Activated T-helper 17 cell treated with anti-CD3 and anti-CD28 coated beads, Interleukin-2, amount 50 U/mL, for 72 hours (primary cell): ENCODE results near the gene PIERCE2. TPM values are rescaled to one million over a fixed set of nuclear protein-coding genes. Genes with fewer than 3 reads are reported as not detected.
"Not testable (repeated sequence)": the region's sequence is repeated elsewhere in the genome, so short reads cannot be mapped to it uniquely, and the experiment has no call there.

Experiments used
- ATAC-seq: fragments of 150-1000 bp; cut with Tn5 transposase; replicated peaks from 2 replicates; pipeline ENCODE4 v1.10.0; 2021; ENCODE audit warnings: mild to moderate bottlenecking, moderate library complexity
- H3K27ac Mint-ChIP-seq: one replicate; pipeline ENCODE4 v1.8.0; 2022; ENCODE audit warnings: mixed read lengths
- H3K27me3 Mint-ChIP-seq: one replicate; pipeline ENCODE4 v1.8.0; 2022; ENCODE audit warnings: mixed read lengths
- H3K36me3 Mint-ChIP-seq: one replicate; pipeline ENCODE4 v1.8.0; 2022; ENCODE audit warnings: low read depth, mild to moderate bottlenecking, mixed read lengths
- H3K4me1 Mint-ChIP-seq: one replicate; pipeline ENCODE4 v1.8.0; 2022; ENCODE audit warnings: mixed read lengths
- H3K4me3 Mint-ChIP-seq: one replicate; pipeline ENCODE4 v1.8.0; 2022; ENCODE audit warnings: mild to moderate bottlenecking, mixed read lengths
- H3K9me3 Mint-ChIP-seq: one replicate; pipeline ENCODE4 v1.8.0; 2022; ENCODE audit warnings: mixed read lengths
- total RNA-seq, 2 donors: library from RNA; stranded (reverse); gene quantifications; one replicate each; pipeline ENCODE4 v1.2.3, GENCODE V29; 2022

Gene PIERCE2
- not detected for total RNA-seq

- ATAC-seq: peak; percentile 94
Observed at GRCh38 chr15:55408012-55408928, at the start of gene PIERCE2, which contains the start of gene CCPG1. TSS of gene PIERCE2 (plus strand) at chr15:55408495. CDS start at chr15:55408769, 274 bp downstream. TSS of gene CCPG1 (minus strand) at chr15:55408359. CDS start at chr15:55389424, 18,935 bp downstream.

DNA sequence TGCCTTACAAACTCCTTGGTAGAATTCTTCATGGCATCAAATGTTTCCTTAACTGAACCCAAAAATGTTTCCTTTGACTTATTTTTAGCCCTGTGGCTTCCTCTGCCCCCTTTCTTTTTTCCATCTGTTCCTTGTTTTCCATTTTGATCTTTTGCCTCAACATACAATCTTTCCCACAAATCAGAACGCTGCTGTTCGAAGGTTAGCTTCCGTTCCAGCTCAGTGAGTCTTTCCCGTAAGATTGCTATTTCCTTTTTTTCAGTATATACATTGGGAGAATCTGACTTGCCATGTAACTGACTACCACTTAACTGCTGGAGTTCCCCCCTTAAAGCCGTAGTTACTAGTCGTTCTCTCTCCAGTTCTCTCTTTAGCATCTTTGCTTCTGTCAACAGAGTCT, 48.0 kb upstream of the PIERCE2 start:
- H3K36me3 Mint-ChIP-seq: peaks cover 63% of the 10 kb centered on the region
- H3K27ac Mint-ChIP-seq: peak overlapping the region; percentile 28
- no peak for ATAC-seq

More at GRCh38 chr15:55408012-55408928, at the start of gene PIERCE2, which contains the start of gene CCPG1:
- Mint-ChIP-seq H3K4me1 (peaks cover 12% of the 10 kb centered on the region), H3K9me3 (no peaks in the 10 kb centered on the region), H3K4me3 (peak within 1 kb of the TSS; percentile 85), H3K27me3 (no peaks in the 10 kb centered on the region), H3K36me3 (no peaks in the 10 kb centered on the region), H3K27ac (peak within 1 kb of the TSS; percentile 79)

GRCh38 chr15:55361048-55361447, 47.2 kb upstream of the PIERCE2 start:
- Mint-ChIP-seq H3K36me3 (peaks cover 55% of the 10 kb centered on the region), H3K27ac (peak overlapping the region; percentile 28), H3K9me3 (no peaks in the 10 kb centered on the region), H3K4me1 (no peaks in the 10 kb centered on the region), H3K27me3 (no peaks in the 10 kb centered on the region), H3K4me3 (no peak overlapping the region)
- no peak for ATAC-seq

More for the DNA sequence above, 48.0 kb upstream of the PIERCE2 start:
- H3K9me3 Mint-ChIP-seq: no peaks in the 10 kb centered on the region
- H3K4me3 Mint-ChIP-seq: no peak overlapping the region
- H3K27me3 Mint-ChIP-seq: no peaks in the 10 kb centered on the region
- H3K4me1 Mint-ChIP-seq: no peaks in the 10 kb centered on the region

- no peaks in the 10 kb centered on the region for H3K9me3 Mint-ChIP-seq
- no peak for ATAC-seq
- no peaks in the 10 kb centered on the region for H3K4me1 Mint-ChIP-seq
- H3K36me3 Mint-ChIP-seq: peaks cover 43% of the 10 kb centered on the region
- no peaks in the 10 kb centered on the region for H3K27me3 Mint-ChIP-seq
- H3K4me3 Mint-ChIP-seq: no peak overlapping the region
- H3K27ac Mint-ChIP-seq: no peak overlapping the region
Observed at GRCh38 chr15:55362641-55363040, 45.7 kb upstream of the PIERCE2 start.

GRCh38 chr15:55366981-55367380, 41.3 kb upstream of the PIERCE2 start:
- Mint-ChIP-seq H3K36me3 (peaks cover 44% of the 10 kb centered on the region), H3K4me3 (no peak overlapping the region), H3K4me1 (no peaks in the 10 kb centered on the region), H3K27me3 (no peaks in the 10 kb centered on the region), H3K27ac (no peak overlapping the region), H3K9me3 (no peaks in the 10 kb centered on the region)
- no peak for ATAC-seq

DNA sequence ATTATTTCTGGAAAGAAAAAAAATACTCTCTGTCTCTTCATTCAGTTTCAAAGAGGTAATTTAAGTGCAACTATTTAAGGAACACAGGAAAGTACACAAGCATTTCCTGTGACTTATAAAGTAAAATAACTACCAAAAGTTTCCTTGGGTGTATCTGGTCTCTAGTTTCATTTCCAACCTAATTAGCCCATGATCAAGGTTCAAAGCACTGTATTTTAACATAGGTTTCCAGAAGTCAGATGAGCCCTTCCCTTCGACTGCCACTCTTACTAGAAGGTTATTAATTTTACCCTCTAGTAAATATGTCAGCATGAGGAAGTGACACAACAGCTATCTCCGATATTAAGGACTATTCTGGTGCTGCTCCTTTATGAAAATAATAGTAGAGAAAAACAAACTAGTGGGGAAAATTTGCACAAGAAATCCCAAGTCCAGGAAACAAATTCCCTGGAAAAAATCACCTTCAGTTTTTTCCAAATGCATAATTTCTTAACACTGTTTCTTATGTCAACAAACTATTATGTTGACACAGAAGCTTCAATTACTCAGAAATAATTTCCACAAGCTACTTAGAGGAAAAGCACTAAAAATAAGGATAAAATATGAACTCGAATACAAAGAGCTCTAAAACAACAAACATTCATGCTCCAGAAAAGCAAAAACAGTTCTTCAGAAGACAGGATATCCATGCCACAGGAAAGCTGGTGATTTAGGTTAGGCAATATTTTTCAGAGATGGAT, 35.4 kb upstream of the PIERCE2 start:
- no peaks in the 10 kb centered on the region for H3K4me1 Mint-ChIP-seq

DNA sequence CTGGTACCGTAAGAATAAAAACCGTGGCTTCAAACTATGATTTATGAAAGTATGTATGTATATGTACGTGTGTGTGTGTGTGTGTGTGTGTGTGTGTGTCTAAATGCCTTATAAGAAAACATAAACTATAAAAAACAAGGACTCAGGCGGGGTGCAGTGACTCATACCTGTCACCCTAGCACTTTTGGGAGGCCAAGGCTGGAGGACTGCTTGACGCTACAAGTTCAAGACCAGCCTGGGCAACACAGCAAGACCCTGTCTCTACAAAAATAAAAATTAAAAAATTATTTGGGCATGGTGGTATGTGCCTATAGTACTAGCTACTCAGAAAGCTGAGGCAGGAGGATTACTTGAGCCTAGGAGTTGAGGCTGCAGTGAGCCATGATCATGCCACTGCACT, 29.2 kb upstream of the PIERCE2 start:
- Mint-ChIP-seq H3K36me3 (peaks cover 55% of the 10 kb centered on the region), H3K27me3 (no peaks in the 10 kb centered on the region), H3K27ac (no peak overlapping the region), H3K4me1 (peaks cover 4% of the 10 kb centered on the region), H3K4me3 (no peak overlapping the region), H3K9me3 (no peaks in the 10 kb centered on the region)
- ATAC-seq: no peak

More for the DNA sequence above, 35.4 kb upstream of the PIERCE2 start:
- Mint-ChIP-seq H3K9me3 (no peaks in the 10 kb centered on the region), H3K36me3 (peaks cover 81% of the 10 kb centered on the region), H3K4me3 (peak overlapping the region; percentile 32), H3K27me3 (no peaks in the 10 kb centered on the region), H3K27ac (peak overlapping the region; percentile 77)
- ATAC-seq: peak; percentile 28

DNA sequence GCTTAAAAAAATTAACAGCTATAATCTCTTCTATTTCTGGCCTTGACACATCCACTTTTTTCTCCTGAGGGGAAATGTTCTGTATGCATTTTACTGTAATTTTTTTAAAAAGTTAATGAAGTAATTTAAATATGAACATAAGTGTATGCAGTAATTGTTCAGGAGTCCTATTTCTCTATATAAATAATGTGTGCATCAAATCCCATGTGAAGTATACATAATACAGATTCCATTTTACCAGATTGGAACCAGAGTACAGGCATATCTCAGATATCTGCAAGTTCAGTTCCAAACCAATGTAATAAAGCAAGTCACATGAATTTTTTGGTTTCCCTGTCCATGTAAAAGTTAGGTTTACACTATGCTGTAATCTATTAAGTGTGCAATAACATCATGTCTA, 26.7 kb upstream of the PIERCE2 start:
- Mint-ChIP-seq H3K9me3 (no peaks in the 10 kb centered on the region), H3K4me3 (no peak overlapping the region), H3K36me3 (peaks cover 57% of the 10 kb centered on the region)

DNA sequence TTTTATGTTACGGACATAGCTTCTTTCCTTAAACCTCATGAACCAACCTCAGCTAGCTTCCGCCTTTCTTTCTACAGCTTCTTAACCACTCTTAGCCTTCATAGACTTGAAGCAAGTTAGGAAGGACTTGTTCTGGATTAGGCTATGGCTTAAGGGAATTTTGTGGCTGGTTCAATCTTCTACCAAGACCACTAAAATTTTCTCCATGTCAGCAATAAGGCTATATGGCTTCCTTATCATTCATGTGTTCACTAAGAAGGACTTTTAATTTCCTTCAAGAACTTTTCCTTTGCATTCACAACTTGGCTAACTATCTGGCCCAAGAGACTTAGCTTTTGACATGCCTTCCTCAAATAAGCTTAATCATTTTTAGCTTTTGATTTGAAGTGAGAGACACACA, 24.6 kb upstream of the PIERCE2 start:
- no peak for ATAC-seq
- Mint-ChIP-seq H3K4me3 (no peak overlapping the region), H3K36me3 (peaks cover 62% of the 10 kb centered on the region), H3K4me1 (peaks cover 4% of the 10 kb centered on the region), H3K27me3 (no peaks in the 10 kb centered on the region), H3K27ac (peak overlapping the region; percentile 14), H3K9me3 (no peaks in the 10 kb centered on the region)

More for the DNA sequence above, 26.7 kb upstream of the PIERCE2 start:
- no peaks in the 10 kb centered on the region for H3K27me3 Mint-ChIP-seq
- H3K27ac Mint-ChIP-seq: no peak overlapping the region
- no peak for ATAC-seq
- peaks cover 4% of the 10 kb centered on the region for H3K4me1 Mint-ChIP-seq

- no peak for ATAC-seq
- Mint-ChIP-seq H3K9me3 (no peaks in the 10 kb centered on the region), H3K4me1 (peaks cover 4% of the 10 kb centered on the region), H3K27ac (peak overlapping the region; percentile 14), H3K36me3 (peaks cover 54% of the 10 kb centered on the region), H3K27me3 (no peaks in the 10 kb centered on the region), H3K4me3 (no peak overlapping the region)
Observed at GRCh38 chr15:55387027-55387426, 21.3 kb upstream of the PIERCE2 start.

GRCh38 chr15:55389264-55389607, 19.1 kb upstream of the PIERCE2 start:
- Mint-ChIP-seq H3K27ac (peak overlapping the region; percentile 11), H3K36me3 (peaks cover 39% of the 10 kb centered on the region), H3K27me3 (no peaks in the 10 kb centered on the region), H3K4me1 (no peaks in the 10 kb centered on the region), H3K4me3 (no peak overlapping the region), H3K9me3 (no peaks in the 10 kb centered on the region)
- ATAC-seq: peak; percentile 70

GRCh38 chr15:55394694-55395093, 13.6 kb upstream of the PIERCE2 start:
- peak overlapping the region; percentile 60 for H3K27ac Mint-ChIP-seq
- no peaks in the 10 kb centered on the region for H3K9me3 Mint-ChIP-seq
- no peak overlapping the region for H3K4me3 Mint-ChIP-seq
- no peak for ATAC-seq
- no peaks in the 10 kb centered on the region for H3K27me3 Mint-ChIP-seq
- peaks cover 22% of the 10 kb centered on the region for H3K36me3 Mint-ChIP-seq
- peaks cover 8% of the 10 kb centered on the region for H3K4me1 Mint-ChIP-seq

GRCh38 chr15:55398243-55398642, 10.1 kb upstream of the PIERCE2 start:
- no peak for ATAC-seq
- H3K27me3 Mint-ChIP-seq: no peaks in the 10 kb centered on the region
- H3K27ac Mint-ChIP-seq: no peak overlapping the region
- H3K9me3 Mint-ChIP-seq: no peaks in the 10 kb centered on the region
- H3K4me3 Mint-ChIP-seq: no peak overlapping the region
- H3K4me1 Mint-ChIP-seq: peaks cover 16% of the 10 kb centered on the region
- peaks cover 22% of the 10 kb centered on the region for H3K36me3 Mint-ChIP-seq

GRCh38 chr15:55400050-55400449, 8.2 kb upstream of the PIERCE2 start:
- not testable (repeated sequence) for H3K27me3 Mint-ChIP-seq, ATAC-seq, H3K9me3 Mint-ChIP-seq, H3K4me3 Mint-ChIP-seq, H3K27ac Mint-ChIP-seq
- peaks cover 19% of the 10 kb centered on the region for H3K4me1 Mint-ChIP-seq
- peaks cover 22% of the 10 kb centered on the region for H3K36me3 Mint-ChIP-seq
